Mammary epithelial cell (primary cell): ENCODE measurements around the gene IGF2R.
"Not testable (repeated sequence)": the region's sequence is repeated elsewhere in the genome, so short reads cannot be mapped to it uniquely, and the experiment has no call there.

Experiments used
- EZH2 ChIP-seq: IDR thresholded peaks from 2 replicates; pipeline ENCODE4 v1.6.1; 2012; ENCODE audit warnings: low read length, inconsistent platforms, borderline replicate concordance
- TF ChIP-seq, protein P1 (sequence below), 2 donors: IDR thresholded peaks in 1 of 2; conservative IDR thresholded peaks in 1 of 2; 2 replicates each; pipeline ENCODE4 v1.5.1; 2011 to 2012; ENCODE audit warnings: inconsistent platforms in 2 of 2, low read length in 2 of 2, mild to moderate bottlenecking in 2 of 2, control low read depth in 1 of 2, low read depth in 1 of 2; ENCODE audit not compliant: insufficient read depth in 1 of 2; ENCODE audit errors: extremely low read depth in 1 of 2

DNA sequence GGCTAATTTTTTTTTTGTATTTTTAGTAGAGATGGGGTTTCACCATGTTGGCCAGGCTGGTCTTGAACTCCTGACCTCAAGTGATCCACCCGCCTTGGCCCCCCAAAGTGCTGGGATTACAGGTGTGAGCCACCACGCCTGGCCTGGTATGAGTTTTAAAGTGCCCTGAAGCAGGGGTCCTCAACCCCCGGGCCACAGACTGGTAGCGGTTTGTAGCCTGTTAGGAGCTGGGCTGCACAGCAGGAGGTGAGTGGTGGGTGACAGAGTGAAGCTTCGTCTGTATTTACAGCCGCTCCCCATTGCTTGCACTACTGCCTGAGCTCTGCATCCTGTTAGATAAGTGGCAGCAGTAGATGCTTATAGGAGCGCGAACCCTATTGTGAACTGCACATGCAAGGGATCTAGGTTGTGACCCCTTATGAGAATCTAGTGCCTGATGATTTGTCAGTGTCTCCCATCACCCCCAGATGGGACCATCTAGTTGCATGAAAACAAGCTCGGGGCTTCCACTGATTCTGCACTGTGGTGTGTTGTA lies 32.1 kb downstream of the IGF2R start:
- TF ChIP-seq, protein P1, sequence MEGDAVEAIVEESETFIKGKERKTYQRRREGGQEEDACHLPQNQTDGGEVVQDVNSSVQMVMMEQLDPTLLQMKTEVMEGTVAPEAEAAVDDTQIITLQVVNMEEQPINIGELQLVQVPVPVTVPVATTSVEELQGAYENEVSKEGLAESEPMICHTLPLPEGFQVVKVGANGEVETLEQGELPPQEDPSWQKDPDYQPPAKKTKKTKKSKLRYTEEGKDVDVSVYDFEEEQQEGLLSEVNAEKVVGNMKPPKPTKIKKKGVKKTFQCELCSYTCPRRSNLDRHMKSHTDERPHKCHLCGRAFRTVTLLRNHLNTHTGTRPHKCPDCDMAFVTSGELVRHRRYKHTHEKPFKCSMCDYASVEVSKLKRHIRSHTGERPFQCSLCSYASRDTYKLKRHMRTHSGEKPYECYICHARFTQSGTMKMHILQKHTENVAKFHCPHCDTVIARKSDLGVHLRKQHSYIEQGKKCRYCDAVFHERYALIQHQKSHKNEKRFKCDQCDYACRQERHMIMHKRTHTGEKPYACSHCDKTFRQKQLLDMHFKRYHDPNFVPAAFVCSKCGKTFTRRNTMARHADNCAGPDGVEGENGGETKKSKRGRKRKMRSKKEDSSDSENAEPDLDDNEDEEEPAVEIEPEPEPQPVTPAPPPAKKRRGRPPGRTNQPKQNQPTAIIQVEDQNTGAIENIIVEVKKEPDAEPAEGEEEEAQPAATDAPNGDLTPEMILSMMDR (conservative IDR thresholded peaks at IDR 0.05 in 1 of 2, IDR thresholded peaks at IDR 0.05 in 1 of 2; ENCODE audit: extremely low read depth in 1 of 2, insufficient read depth in 1 of 2, low read depth in 1 of 2, low read length in 2 of 2): not testable (repeated sequence)
- TF ChIP-seq EZH2: not testable (repeated sequence)
